SK-N-SH (cell line): ENCODE data around the gene UTRN. TPM values are rescaled to one million over a fixed set of nuclear protein-coding genes. Genes with fewer than 3 reads are reported as not detected.
A peak's percentile ranks its signal among the peaks of the same experiment; 100 is the strongest.

ENCODE experiments used
- CTCF ChIA-PET: fragments of 300-600, 350-600 bp; formaldehyde crosslinking; extraction: SDS; loops from one replicate; lab custom pipeline; 2021; lab: Yijun Ruan, JAX
- POLR2A ChIA-PET: fragments of 350-600 bp; sonication (Branson Sonifier 250); formaldehyde crosslinking; extraction: SDS; loops from one replicate; lab custom pipeline; 2020; ENCODE audit warnings: antibody characterized with exemption, inconsistent platforms; lab: Yijun Ruan, JAX
- DNase-seq: peaks from one replicate; pipeline ENCODE4 v3.0.0; 2012
- H2AFZ ChIP-seq: fragments of 200-600 bp; sonication (generic); 2 replicates; pipeline ENCODE4 v1.8.1; 2016; ENCODE audit warnings: antibody characterized with exemption, mild to moderate bottlenecking, low read depth
- H3F3A ChIP-seq: fragments of 200-600 bp; sonication (generic); replicated peaks from 2 replicates; pipeline ENCODE3; 2016; ENCODE audit warnings: antibody characterized with exemption, mild to moderate bottlenecking; ENCODE audit not compliant: insufficient read depth
- H3K27ac ChIP-seq, 2 experiments: fragments of 200-500 bp in 1 of 2; fragments of 200-600 bp in 1 of 2; sonication (Bioruptor generic) in 1 of 2; sonication (generic), shearing (Covaris generic) in 1 of 2; 2 replicates each; pipeline versions ENCODE4 v1.5.1 to v1.6.1; 2014 to 2016; ENCODE audit warnings: low read depth in 2 of 2, inconsistent platforms in 1 of 2, low read length in 1 of 2, mild to moderate bottlenecking in 1 of 2, mixed read lengths in 1 of 2
- H3K27me3 ChIP-seq: fragments of 200-600 bp; sonication (generic), shearing (Covaris generic); 2 replicates; pipeline ENCODE4 v1.6.1; 2016; ENCODE audit warnings: mixed run types; ENCODE audit not compliant: insufficient read depth
- H3K36me3 ChIP-seq, 2 experiments: fragments of 200-500 bp in 1 of 2; fragments of 200-600 bp in 1 of 2; sonication (Bioruptor generic) in 1 of 2; sonication (generic) in 1 of 2; replicated peaks in 1 of 2; 2 replicates each; pipeline versions ENCODE3 to v1.5.1; 2014 to 2016; ENCODE audit warnings: low read length in 1 of 2, mild to moderate bottlenecking in 1 of 2; ENCODE audit not compliant: insufficient read depth in 2 of 2, control insufficient read depth in 1 of 2
- H3K4me1 ChIP-seq, 2 experiments: fragments of 200-500 bp in 1 of 2; fragments of 200-600 bp in 1 of 2; sonication (Bioruptor generic) in 1 of 2; sonication (generic), shearing (Covaris generic) in 1 of 2; 2 replicates each; pipeline versions ENCODE4 v1.5.1 to v1.6.1; 2014 to 2016; ENCODE audit warnings: low read depth in 1 of 2, low read length in 1 of 2, mixed run types in 1 of 2; ENCODE audit not compliant: insufficient read depth in 2 of 2, control insufficient read depth in 1 of 2
- H3K4me2 ChIP-seq: fragments of 200-600 bp; sonication (generic), shearing (Covaris generic); 2 replicates; pipeline ENCODE4 v1.6.1; 2017; ENCODE audit warnings: mixed run types
- H3K4me3 ChIP-seq, 2 experiments: fragments of 200-500 bp in 1 of 2; fragments of 200-600 bp in 1 of 2; sonication (Bioruptor generic) in 1 of 2; sonication (generic), shearing (Covaris generic) in 1 of 2; 2 replicates each; pipeline versions ENCODE4 v1.5.1 to v1.8.1; 2014 to 2016; ENCODE audit warnings: low read depth in 2 of 2, inconsistent platforms in 1 of 2, low read length in 1 of 2, mild to moderate bottlenecking in 1 of 2, mixed read lengths in 1 of 2, moderate library complexity in 1 of 2
- H3K79me2 ChIP-seq: fragments of 200-600 bp; sonication (generic); 2 replicates; pipeline ENCODE4 v1.8.1; 2017; ENCODE audit warnings: mild to moderate bottlenecking; ENCODE audit not compliant: insufficient read depth
- H3K9ac ChIP-seq: fragments of 200-600 bp; sonication (generic); 2 replicates; pipeline ENCODE4 v1.6.1; 2017; ENCODE audit warnings: mixed run types
- H3K9me2 ChIP-seq: fragments of 200-600 bp; sonication (generic); 2 replicates; pipeline ENCODE4 v1.6.1; 2017; ENCODE audit warnings: mixed run types
- H3K9me3 ChIP-seq: fragments of 200-600 bp; sonication (generic); 2 replicates; pipeline ENCODE4 v1.6.1; 2017; ENCODE audit warnings: mixed run types, mild to moderate bottlenecking, moderate library complexity
- H4K20me1 ChIP-seq: fragments of 200-600 bp; sonication (generic); 2 replicates; pipeline ENCODE4 v1.6.1; 2017; ENCODE audit warnings: mild to moderate bottlenecking, mixed run types; ENCODE audit not compliant: insufficient read depth
- ELF1 ChIP-seq: IDR thresholded peaks from 2 replicates; pipeline ENCODE4 v1.4.0; 2012
- EZH2phosphoT487 ChIP-seq: fragments of 200-600 bp; sonication (generic); IDR thresholded peaks from 2 replicates; pipeline ENCODE4 v1.6.1; 2017; ENCODE audit warnings: low read depth, mixed run types, mild to moderate bottlenecking, antibody characterized with exemption, moderate library complexity, borderline replicate concordance
- FOXJ3 ChIP-seq: sonication (generic); formaldehyde crosslinking; IDR thresholded peaks from 2 replicates; pipeline ENCODE4 v1.5.1; 2020; ENCODE audit warnings: mild to moderate bottlenecking, missing genetic modification reagents
- FOXM1 ChIP-seq: IDR thresholded peaks from 2 replicates; pipeline ENCODE4 v1.4.0; 2012; ENCODE audit warnings: low read depth, mild to moderate bottlenecking
- GABPA ChIP-seq: IDR thresholded peaks from 2 replicates; pipeline ENCODE4 v1.4.0; 2012; ENCODE audit warnings: low read depth, mild to moderate bottlenecking
- GATA2 ChIP-seq: sonication (generic); formaldehyde crosslinking; IDR thresholded peaks from 2 replicates; pipeline ENCODE4 v1.5.0; 2020; ENCODE audit warnings: mild to moderate bottlenecking, missing genetic modification reagents
- JUND ChIP-seq: IDR thresholded peaks from 2 replicates; pipeline ENCODE4 v1.4.0; 2012
- MEF2A ChIP-seq: IDR thresholded peaks from 2 replicates; pipeline ENCODE4 v1.4.0; 2012; ENCODE audit warnings: low read depth, borderline replicate concordance
- MXI1 ChIP-seq: IDR thresholded peaks from 2 replicates; pipeline ENCODE4 v1.6.1; 2012; ENCODE audit warnings: mild to moderate bottlenecking, low read depth, low read length, improper control_type of control experiment
- NFIC ChIP-seq: IDR thresholded peaks from 2 replicates; pipeline ENCODE4 v1.4.0; 2012; ENCODE audit warnings: borderline replicate concordance
- NRF1 ChIP-seq: IDR thresholded peaks from 2 replicates; pipeline ENCODE4 v1.6.1; 2012; ENCODE audit warnings: low read depth, mild to moderate bottlenecking, low read length
- PBX3 ChIP-seq: IDR thresholded peaks from 2 replicates; pipeline ENCODE4; 2012
- POLR2AphosphoS5 ChIP-seq: IDR thresholded peaks from 2 replicates; pipeline ENCODE4 v1.6.1; 2012; ENCODE audit warnings: low read depth, low read length
- RCOR1 ChIP-seq: fragments of 150-350 bp; IDR thresholded peaks from 2 replicates; pipeline ENCODE4 v1.6.1; 2017; ENCODE audit warnings: antibody characterized with exemption, low read length
- RFX5 ChIP-seq: IDR thresholded peaks from 2 replicates; pipeline ENCODE4 v1.6.1; 2012; ENCODE audit warnings: mild to moderate bottlenecking, improper control_type of control experiment, low read length
- RXRA ChIP-seq: IDR thresholded peaks from 2 replicates; pipeline ENCODE4 v1.4.0; 2012; ENCODE audit warnings: low read depth, mild to moderate bottlenecking, borderline replicate concordance
- SIN3A ChIP-seq: IDR thresholded peaks from 2 replicates; pipeline ENCODE4 v1.6.1; 2012; ENCODE audit warnings: low read depth, mild to moderate bottlenecking, low read length, moderate library complexity, borderline replicate concordance
- TCF12 ChIP-seq: IDR thresholded peaks from 2 replicates; pipeline ENCODE4 v1.4.0; 2012
- TEAD4 ChIP-seq: IDR thresholded peaks from 2 replicates; pipeline ENCODE4 v1.4.0; 2012; ENCODE audit warnings: mild to moderate bottlenecking, borderline replicate concordance; ENCODE audit not compliant: insufficient read depth
- WGBS: methylation state at CpG from one replicate; pipeline ENCODE4 v1.1.6; 2017; ENCODE audit warnings: low lambda C conversion rate; 5-methylcytosine and 5-hydroxymethylcytosine counted together
- polyA plus RNA-seq, 3 experiments: library from polyadenylated mRNA; depleted of rRNA; stranded (reverse); fragments of >200 nt; gene quantifications; 2 replicates each; pipeline ENCODE4 v1.2.3, GENCODE V29; 2012
- TF ChIP-seq, protein P1 (sequence below): fragments of 150-350 bp; IDR thresholded peaks from 2 replicates; pipeline ENCODE4 v1.6.1; 2017; ENCODE audit warnings: antibody characterized with exemption, low read length, low read depth, borderline replicate concordance
- TF ChIP-seq, protein P2 (sequence below): IDR thresholded peaks from 2 replicates; pipeline ENCODE4 v1.6.1; 2012; ENCODE audit warnings: mild to moderate bottlenecking, low read depth, low read length, moderate library complexity

The UTRN gene
- polyA plus RNA-seq, 1 of the 3 experiments (the other 2 are of a cell fraction), result 6.8 TPM

- ChIA-PET POLR2A (no interaction called here), CTCF (interaction anchor here (0.7 kb wide), 1 partner anchor 15 kb away, joined by 3 read pairs; no protein-coding TSS in a partner anchor)
- 6% methylated on average over 3 of the region's 3 CpGs for WGBS
These were observed 36.4 kb upstream of the UTRN start for GRCh38 chr6:144248476-144249301.

DNA sequence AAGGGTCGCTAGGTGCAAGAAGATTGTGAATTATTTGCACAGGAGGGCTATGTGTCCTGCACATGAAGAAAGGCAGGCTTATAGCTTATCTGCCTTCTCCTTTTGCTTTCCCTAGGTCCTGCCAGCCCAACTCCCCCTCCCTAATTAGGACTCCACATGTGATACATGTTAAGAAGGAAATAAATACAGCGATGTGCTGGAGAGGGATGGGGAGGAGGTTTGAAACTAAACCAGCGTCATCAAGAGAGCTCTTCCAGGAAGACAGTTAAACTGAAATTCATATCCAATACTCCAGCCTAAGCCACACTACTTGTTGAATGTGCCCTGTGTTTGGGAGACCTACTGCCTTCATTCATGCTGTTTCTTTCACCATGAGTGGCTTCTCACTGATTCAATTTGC lies 34.9 kb upstream of the UTRN start:
- no peaks in the 10 kb centered on the region for H3K9me3 ChIP-seq
- no peak for DNase-seq
- no peak overlapping the region for H3K9ac ChIP-seq
- TF ChIP-seq GABPA (no peak), TCF12 (no peak), JUND (no peak), PBX3 (no peak), MXI1 (no peak), POLR2AphosphoS5 (no peak), FOXJ3 (CRISPR knock-in tag) (no peak), EZH2phosphoT487 (no peak), GATA2 (CRISPR knock-in tag) (no peak), MEF2A (no peak), NRF1 (no peak), NFIC (no peak), RCOR1 (no peak)
- TF ChIP-seq, protein P1, sequence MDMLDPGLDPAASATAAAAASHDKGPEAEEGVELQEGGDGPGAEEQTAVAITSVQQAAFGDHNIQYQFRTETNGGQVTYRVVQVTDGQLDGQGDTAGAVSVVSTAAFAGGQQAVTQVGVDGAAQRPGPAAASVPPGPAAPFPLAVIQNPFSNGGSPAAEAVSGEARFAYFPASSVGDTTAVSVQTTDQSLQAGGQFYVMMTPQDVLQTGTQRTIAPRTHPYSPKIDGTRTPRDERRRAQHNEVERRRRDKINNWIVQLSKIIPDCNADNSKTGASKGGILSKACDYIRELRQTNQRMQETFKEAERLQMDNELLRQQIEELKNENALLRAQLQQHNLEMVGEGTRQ, result no peak
- H3K4me1 ChIP-seq, result no peaks in the 10 kb centered on the region; a peak in 1 of 4 replicates
- H3F3A ChIP-seq, result no peaks in the 10 kb centered on the region
- no peaks in the 10 kb centered on the region for H3K79me2 ChIP-seq
- ChIA-PET CTCF (no interaction called here), POLR2A (no interaction called here)
- H4K20me1 ChIP-seq, result no peaks in the 10 kb centered on the region
- no peaks in the 10 kb centered on the region for H3K36me3 ChIP-seq
- H3K4me2 ChIP-seq, result no peak overlapping the region
- 3% methylated on average over 3 of the region's 3 CpGs for WGBS
- no peak overlapping the region for H3K4me3 ChIP-seq
- no peak overlapping the region for H2AFZ ChIP-seq
- no peak overlapping the region for H3K27ac ChIP-seq
- peaks cover 14% of the 10 kb centered on the region; the same call in 1 of the 2 replicates for H3K27me3 ChIP-seq
- H3K9me2 ChIP-seq, result no peaks in the 10 kb centered on the region

More at GRCh38 chr6:144248476-144249301, 36.4 kb upstream of the UTRN start:
- Histone ChIP-seq H4K20me1 (no peaks in the 10 kb centered on the region), H3K4me3 (no peak overlapping the region), H3K4me2 (no peak overlapping the region), H3F3A (no peaks in the 10 kb centered on the region), H3K27ac (peak overlapping the region; percentile 47 to 60; a peak in 3 of 4 replicates), H3K9me2 (no peaks in the 10 kb centered on the region), H3K36me3 (no peaks in the 10 kb centered on the region), H3K4me1 (no peaks in the 10 kb centered on the region; a peak in 1 of 4 replicates), H3K9me3 (no peaks in the 10 kb centered on the region), H2AFZ (peak overlapping the region; percentile 24; the same call in 1 of the 2 replicates), H3K9ac (no peak overlapping the region), H3K79me2 (no peaks in the 10 kb centered on the region), H3K27me3 (peaks cover 18% of the 10 kb centered on the region; the same call in 1 of the 2 replicates)
- TF ChIP-seq RXRA (no peak), NRF1 (no peak), RFX5 (no peak), SIN3A (no peak), ELF1 (no peak), TCF12 (no peak), TEAD4 (no peak), GABPA (no peak), FOXJ3 (CRISPR knock-in tag) (no peak), GATA2 (CRISPR knock-in tag) (no peak), FOXM1 (no peak), RCOR1 (no peak), MXI1 (no peak)
- TF ChIP-seq, protein P2, sequence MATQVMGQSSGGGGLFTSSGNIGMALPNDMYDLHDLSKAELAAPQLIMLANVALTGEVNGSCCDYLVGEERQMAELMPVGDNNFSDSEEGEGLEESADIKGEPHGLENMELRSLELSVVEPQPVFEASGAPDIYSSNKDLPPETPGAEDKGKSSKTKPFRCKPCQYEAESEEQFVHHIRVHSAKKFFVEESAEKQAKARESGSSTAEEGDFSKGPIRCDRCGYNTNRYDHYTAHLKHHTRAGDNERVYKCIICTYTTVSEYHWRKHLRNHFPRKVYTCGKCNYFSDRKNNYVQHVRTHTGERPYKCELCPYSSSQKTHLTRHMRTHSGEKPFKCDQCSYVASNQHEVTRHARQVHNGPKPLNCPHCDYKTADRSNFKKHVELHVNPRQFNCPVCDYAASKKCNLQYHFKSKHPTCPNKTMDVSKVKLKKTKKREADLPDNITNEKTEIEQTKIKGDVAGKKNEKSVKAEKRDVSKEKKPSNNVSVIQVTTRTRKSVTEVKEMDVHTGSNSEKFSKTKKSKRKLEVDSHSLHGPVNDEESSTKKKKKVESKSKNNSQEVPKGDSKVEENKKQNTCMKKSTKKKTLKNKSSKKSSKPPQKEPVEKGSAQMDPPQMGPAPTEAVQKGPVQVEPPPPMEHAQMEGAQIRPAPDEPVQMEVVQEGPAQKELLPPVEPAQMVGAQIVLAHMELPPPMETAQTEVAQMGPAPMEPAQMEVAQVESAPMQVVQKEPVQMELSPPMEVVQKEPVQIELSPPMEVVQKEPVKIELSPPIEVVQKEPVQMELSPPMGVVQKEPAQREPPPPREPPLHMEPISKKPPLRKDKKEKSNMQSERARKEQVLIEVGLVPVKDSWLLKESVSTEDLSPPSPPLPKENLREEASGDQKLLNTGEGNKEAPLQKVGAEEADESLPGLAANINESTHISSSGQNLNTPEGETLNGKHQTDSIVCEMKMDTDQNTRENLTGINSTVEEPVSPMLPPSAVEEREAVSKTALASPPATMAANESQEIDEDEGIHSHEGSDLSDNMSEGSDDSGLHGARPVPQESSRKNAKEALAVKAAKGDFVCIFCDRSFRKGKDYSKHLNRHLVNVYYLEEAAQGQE, result no peak
- no peak for DNase-seq
